ENCODE data around the gene FHIT. TPM values are rescaled to one million over a fixed set of nuclear protein-coding genes. Genes with fewer than 3 reads are reported as not detected.

The FHIT gene
- total RNA-seq, 1 experiment from 2014 or later, result 9.8 TPM

DNA sequence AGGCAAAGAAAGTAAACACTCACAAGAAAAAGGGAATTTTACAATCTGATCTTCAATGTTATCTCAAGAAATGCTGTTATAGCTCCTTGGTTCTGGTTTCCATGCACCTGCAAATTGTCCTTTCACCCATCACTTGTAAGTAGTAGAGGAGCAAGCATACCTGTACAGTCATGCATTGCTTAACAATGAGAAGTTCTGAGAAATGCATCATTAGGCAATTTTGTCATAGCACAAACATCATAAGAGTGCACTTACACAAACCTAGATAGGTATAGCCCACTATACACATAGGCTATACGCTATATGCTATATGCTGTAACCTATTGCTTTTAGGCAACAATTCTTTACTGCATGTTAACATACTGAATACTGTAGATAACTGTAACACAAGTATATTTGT lies 672.3 kb downstream of the FHIT start:
- no peaks in the 10 kb centered on the region for H3K36me3 ChIP-seq (ENCODE audit: low read depth)
- no peak overlapping the region for H2AFZ ChIP-seq
- TF ChIP-seq, protein P1, sequence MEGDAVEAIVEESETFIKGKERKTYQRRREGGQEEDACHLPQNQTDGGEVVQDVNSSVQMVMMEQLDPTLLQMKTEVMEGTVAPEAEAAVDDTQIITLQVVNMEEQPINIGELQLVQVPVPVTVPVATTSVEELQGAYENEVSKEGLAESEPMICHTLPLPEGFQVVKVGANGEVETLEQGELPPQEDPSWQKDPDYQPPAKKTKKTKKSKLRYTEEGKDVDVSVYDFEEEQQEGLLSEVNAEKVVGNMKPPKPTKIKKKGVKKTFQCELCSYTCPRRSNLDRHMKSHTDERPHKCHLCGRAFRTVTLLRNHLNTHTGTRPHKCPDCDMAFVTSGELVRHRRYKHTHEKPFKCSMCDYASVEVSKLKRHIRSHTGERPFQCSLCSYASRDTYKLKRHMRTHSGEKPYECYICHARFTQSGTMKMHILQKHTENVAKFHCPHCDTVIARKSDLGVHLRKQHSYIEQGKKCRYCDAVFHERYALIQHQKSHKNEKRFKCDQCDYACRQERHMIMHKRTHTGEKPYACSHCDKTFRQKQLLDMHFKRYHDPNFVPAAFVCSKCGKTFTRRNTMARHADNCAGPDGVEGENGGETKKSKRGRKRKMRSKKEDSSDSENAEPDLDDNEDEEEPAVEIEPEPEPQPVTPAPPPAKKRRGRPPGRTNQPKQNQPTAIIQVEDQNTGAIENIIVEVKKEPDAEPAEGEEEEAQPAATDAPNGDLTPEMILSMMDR (conservative IDR thresholded peaks at IDR 0.05), result no peak
- TF ChIP-seq EZH2 (IDR thresholded peaks at IDR 0.05; ENCODE audit: low read depth), result no peak
- H3K4me1 ChIP-seq (replicated peaks; ENCODE audit: insufficient read depth), result no peaks in the 10 kb centered on the region
- H3K4me3 ChIP-seq, result no peak overlapping the region
- no peaks in the 10 kb centered on the region for H3K9me2 ChIP-seq (ENCODE audit: insufficient read depth)
- H3K27ac ChIP-seq, result no peak overlapping the region
- H3K27me3 ChIP-seq (ENCODE audit: insufficient read depth, low read depth), result no peaks in the 10 kb centered on the region
- BruUV-seq (replicated peaks), result no TSS peak
- ChIA-PET CTCF (interaction anchor here (0.6 kb wide), 1 partner anchor 11 kb away, joined by 5 read pairs; no protein-coding TSS in a partner anchor), POLR2A (ENCODE audit: unreplicated experiment) (no interaction called here)
- intact Hi-C loops (cut with micrococcal nuclease; ENCODE audit: unreplicated experiment), result no loop called here
- H4K20me1 ChIP-seq (ENCODE audit: insufficient read depth), result no peaks in the 10 kb centered on the region
- H3K9me3 ChIP-seq (ENCODE audit: insufficient read depth, low read depth), result no peaks in the 10 kb centered on the region
- no peaks in the 10 kb centered on the region for H3K79me2 ChIP-seq (ENCODE audit: low read depth)
- DNase-seq, result peak in 1 of 2 experiments; percentile 34
- H3F3A ChIP-seq (ENCODE audit: insufficient read depth, low read depth), result no peaks in the 10 kb centered on the region
- no peak overlapping the region for H3K4me2 ChIP-seq

DNA sequence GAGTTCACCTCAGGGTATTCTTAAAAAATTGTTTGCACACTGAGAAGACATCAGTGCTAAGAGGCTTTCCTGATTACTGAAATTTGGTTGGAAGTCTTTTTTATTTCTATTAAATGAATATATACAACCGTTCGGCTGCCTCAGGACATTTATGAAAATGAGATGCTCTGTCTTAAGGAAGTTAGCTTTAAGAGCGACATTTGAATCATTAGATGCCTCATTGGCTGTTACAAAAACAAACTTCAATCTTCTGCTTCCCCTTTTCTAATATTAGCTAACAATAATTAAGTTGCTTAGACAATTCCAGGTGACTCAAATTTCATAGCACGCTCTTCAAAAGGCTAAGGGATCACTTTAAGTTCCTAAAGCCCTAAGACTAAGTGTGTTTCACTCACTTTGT lies 673.7 kb downstream of the FHIT start:
- POLR2A ChIA-PET (ENCODE audit: unreplicated experiment), result no interaction called here
- CTCF ChIA-PET, result interaction anchor here (0.6 kb wide), 1 partner anchor 1741 kb away, joined by 12 read pairs; no protein-coding TSS in a partner anchor
- TF ChIP-seq, protein P1 (conservative IDR thresholded peaks at IDR 0.05), result no peak
- no peak for TF ChIP-seq EZH2 (IDR thresholded peaks at IDR 0.05; ENCODE audit: low read depth)
- no peaks in the 10 kb centered on the region for H3F3A ChIP-seq (ENCODE audit: insufficient read depth, low read depth)
- no peak overlapping the region for H3K4me3 ChIP-seq
- DNase-seq, result no peak
- no peak overlapping the region for H3K27ac ChIP-seq
- no TSS peak for BruUV-seq (replicated peaks)
- H4K20me1 ChIP-seq (ENCODE audit: insufficient read depth), result no peaks in the 10 kb centered on the region
- H3K4me1 ChIP-seq (replicated peaks; ENCODE audit: insufficient read depth), result no peaks in the 10 kb centered on the region
- H3K4me2 ChIP-seq, result no peak overlapping the region
- H3K27me3 ChIP-seq (ENCODE audit: insufficient read depth, low read depth), result no peaks in the 10 kb centered on the region
- H2AFZ ChIP-seq, result no peak overlapping the region
- H3K36me3 ChIP-seq (ENCODE audit: low read depth), result no peaks in the 10 kb centered on the region
- H3K9me2 ChIP-seq (ENCODE audit: insufficient read depth), result no peaks in the 10 kb centered on the region
- no peaks in the 10 kb centered on the region for H3K79me2 ChIP-seq (ENCODE audit: low read depth)
- no peaks in the 10 kb centered on the region for H3K9me3 ChIP-seq (ENCODE audit: insufficient read depth, low read depth)
- intact Hi-C loops (cut with micrococcal nuclease; ENCODE audit: unreplicated experiment), result no loop called here

DNA sequence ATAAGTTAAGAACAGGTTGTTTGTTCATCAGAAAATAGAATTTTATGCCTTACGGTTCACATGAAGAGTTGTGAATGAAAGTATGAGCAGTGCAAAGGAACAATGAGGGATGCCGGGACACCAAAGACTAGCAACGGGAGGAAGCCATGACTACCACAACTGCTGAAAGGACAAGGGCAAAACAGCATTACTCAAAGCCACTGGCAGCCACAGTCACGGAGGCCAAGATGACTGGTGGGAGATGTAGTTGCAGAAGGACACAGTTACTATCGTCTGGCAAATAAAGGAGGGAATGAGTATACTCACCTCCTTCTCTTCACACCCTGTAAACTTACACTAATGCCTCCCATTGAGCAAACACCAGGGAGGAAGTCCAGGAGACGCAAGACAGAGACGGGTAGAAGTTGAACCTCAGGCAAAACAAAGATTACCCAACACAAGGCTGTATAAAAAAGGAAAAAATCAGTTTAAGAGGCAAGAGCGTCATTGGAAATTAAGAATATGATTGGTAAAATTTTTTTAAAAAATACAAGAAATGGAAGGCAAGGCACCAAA lies 675.5 kb downstream of the FHIT start:
- no peaks in the 10 kb centered on the region for H4K20me1 ChIP-seq (ENCODE audit: insufficient read depth)
- no peaks in the 10 kb centered on the region for H3K9me2 ChIP-seq (ENCODE audit: insufficient read depth)
- CTCF ChIA-PET, result no interaction called here
- no peaks in the 10 kb centered on the region for H3K79me2 ChIP-seq (ENCODE audit: low read depth)
- H3K27ac ChIP-seq, result no peak overlapping the region
- no peak for DNase-seq
- H3K4me2 ChIP-seq, result no peak overlapping the region
- TF ChIP-seq EZH2 (IDR thresholded peaks at IDR 0.05; ENCODE audit: low read depth), result no peak
- TF ChIP-seq, protein P1 (conservative IDR thresholded peaks at IDR 0.05), result no peak
- H3K9me3 ChIP-seq (ENCODE audit: insufficient read depth, low read depth), result no peaks in the 10 kb centered on the region
- no peaks in the 10 kb centered on the region for H3K27me3 ChIP-seq (ENCODE audit: insufficient read depth, low read depth)
- intact Hi-C loops (cut with micrococcal nuclease; ENCODE audit: unreplicated experiment), result no loop called here
- no peaks in the 10 kb centered on the region for H3K36me3 ChIP-seq (ENCODE audit: low read depth)
- no peak overlapping the region for H2AFZ ChIP-seq
- no peaks in the 10 kb centered on the region for H3F3A ChIP-seq (ENCODE audit: insufficient read depth, low read depth)
- H3K4me3 ChIP-seq, result no peak overlapping the region
- POLR2A ChIA-PET (ENCODE audit: unreplicated experiment), result no interaction called here
- no TSS peak for BruUV-seq (replicated peaks)
- H3K4me1 ChIP-seq (replicated peaks; ENCODE audit: insufficient read depth), result no peaks in the 10 kb centered on the region

Measured in PC-9 (cell line).